ENCODE results near the gene AMH. TPM values are rescaled to one million over a fixed set of nuclear protein-coding genes. Genes with fewer than 3 reads are reported as not detected.
"Not testable (repeated sequence)": the region's sequence is repeated elsewhere in the genome, so short reads cannot be mapped to it uniquely, and the experiment has no call there.

Gene AMH
- total and polyA plus RNA-seq, 2 of the 13 experiments (the other 11 are each of a cell fraction or from before 2014, with no cell fraction given): 0.03 to 0.18 TPM

DNA sequence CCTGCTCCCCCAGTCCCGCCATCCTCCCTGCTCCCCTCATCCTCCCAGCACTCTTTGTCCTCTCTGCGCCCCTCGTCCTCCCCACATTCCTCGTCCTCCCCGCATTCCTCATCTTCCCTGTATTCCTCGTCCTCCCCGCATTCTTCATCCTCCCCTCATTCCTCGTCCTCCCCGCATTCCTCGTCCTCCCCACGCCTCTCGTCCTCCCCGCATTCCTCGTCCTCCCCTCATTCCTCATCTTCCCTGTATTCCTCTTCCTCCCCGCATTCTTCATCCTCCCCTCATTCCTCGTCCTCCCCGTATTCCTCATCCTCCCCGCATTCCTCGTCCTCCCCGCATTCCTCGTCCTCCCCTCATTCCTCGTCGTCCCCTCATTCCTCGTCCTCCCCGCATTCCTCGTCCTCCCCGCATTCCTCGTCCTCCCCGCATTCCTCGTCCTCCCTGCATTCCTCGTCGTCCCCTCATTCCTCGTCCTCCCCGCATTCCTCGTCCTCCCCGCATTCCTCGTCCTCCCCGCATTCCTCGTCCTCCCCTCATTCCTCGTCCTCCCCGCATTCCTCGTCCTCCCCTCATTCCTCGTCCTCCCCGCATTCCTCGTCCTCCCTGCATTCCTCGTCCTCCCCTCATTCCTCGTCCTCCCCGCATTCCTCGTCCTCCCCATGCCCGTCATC lies 48.4 kb upstream of the AMH start:
- H3K4me3 ChIP-seq (replicated peaks in 1 of 3; ENCODE audit: insufficient read depth in 1 of 3, low read depth in 2 of 3, low read length in 3 of 3); DNase-seq (ENCODE audit: low spot score); ATAC-seq; H3K4me2 ChIP-seq (ENCODE audit: low read depth, low read length); H3K9ac ChIP-seq (ENCODE audit: insufficient read depth, low read depth, low read length); in situ Hi-C loops (cut with HindIII; ENCODE audit: extremely low pct_ligation_motif_present, low pct_unique_long_range_greater_than_20kb); H3K27ac ChIP-seq (ENCODE audit: extremely low read length, insufficient read depth, low read length); intact Hi-C loops (cut with micrococcal nuclease; ENCODE audit: unreplicated experiment); FAIRE-seq; H3K27me3 ChIP-seq (ENCODE audit: control insufficient read depth in 1 of 2, insufficient read depth in 2 of 2, low read length in 2 of 2); CTCF ChIA-PET (ENCODE audit: low intra/inter-chr PET ratio, low total read pairs); H3K4me1 ChIP-seq (ENCODE audit: insufficient read depth, low read length); H2AFZ ChIP-seq (ENCODE audit: low read length); BruUV-seq (replicated peaks); POLR2A ChIA-PET; H3K9me3 ChIP-seq (ENCODE audit: low read length): not testable (repeated sequence)
- peak; percentile 50; the same call in 1 of the 2 replicates for TF ChIP-seq ZNF263 (CRISPR knock-in tag; IDR thresholded peaks at IDR 0.05)
- H3K79me2 ChIP-seq (ENCODE audit: insufficient read depth, low read length): peaks cover 23% of the 10 kb centered on the region
- peaks cover 19% of the 10 kb centered on the region; the same call in 1 of the 2 replicates for H4K20me1 ChIP-seq (ENCODE audit: insufficient read depth, low read length)
- WGBS (ENCODE audit: low lambda C conversion rate): 96% methylated on average over 50 of the region's 50 CpGs
- H3K36me3 ChIP-seq (replicated peaks in 1 of 2; ENCODE audit: control insufficient read depth in 1 of 2, insufficient read depth in 2 of 2, low read length in 2 of 2): peaks cover 27 to 55% of the 10 kb centered on the region in 2 experiments

DNA sequence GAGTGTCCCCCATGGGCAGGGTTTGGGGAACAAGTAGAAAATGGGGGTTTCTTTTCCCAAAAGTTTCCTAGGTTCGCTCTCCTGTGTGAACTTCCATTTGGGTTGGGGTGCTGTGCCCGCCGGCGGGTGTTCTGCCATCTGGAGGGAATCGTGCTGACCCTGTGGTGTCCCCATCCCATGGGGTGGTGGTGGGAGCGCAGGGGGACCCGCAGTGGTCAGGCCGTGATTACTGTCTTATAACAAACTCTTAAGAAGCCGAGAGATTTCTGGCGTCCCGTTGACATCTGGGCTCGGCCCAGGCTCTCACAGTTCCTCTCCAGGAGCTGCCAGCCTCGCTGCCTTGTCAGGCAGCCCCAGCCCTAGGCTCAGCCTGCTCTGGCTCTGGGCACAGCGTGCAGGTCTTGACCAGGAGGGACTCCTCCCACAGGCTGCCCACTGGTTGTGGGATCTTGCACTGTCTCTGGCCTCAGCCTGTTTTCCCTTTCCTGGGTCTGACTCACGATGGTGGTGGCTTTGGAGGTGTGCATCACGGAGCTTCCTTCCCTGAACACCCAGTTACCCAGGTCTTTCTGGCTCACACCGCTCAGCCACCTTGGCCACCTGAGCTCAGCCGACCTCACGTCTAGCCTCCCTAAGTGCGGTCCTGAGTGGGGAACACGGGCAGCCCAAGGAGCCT lies 47.5 kb upstream of the AMH start:
- Histone ChIP-seq H3K36me3 (replicated peaks in 1 of 2; ENCODE audit: control insufficient read depth in 1 of 2, insufficient read depth in 2 of 2, low read length in 2 of 2) (peaks cover 24 to 56% of the 10 kb centered on the region in 2 experiments), H3K9ac (ENCODE audit: insufficient read depth, low read depth, low read length) (no peak overlapping the region), H3K9me3 (ENCODE audit: low read length) (no peaks in the 10 kb centered on the region), H4K20me1 (ENCODE audit: insufficient read depth, low read length) (peaks cover 19% of the 10 kb centered on the region; the same call in 1 of the 2 replicates), H3K4me2 (ENCODE audit: low read depth, low read length) (no peak overlapping the region), H3K4me3 (replicated peaks in 1 of 3; ENCODE audit: insufficient read depth in 1 of 3, low read depth in 2 of 3, low read length in 3 of 3) (no peak overlapping the region), H3K4me1 (ENCODE audit: insufficient read depth, low read length) (no peaks in the 10 kb centered on the region), H2AFZ (ENCODE audit: low read length) (no peak overlapping the region), H3K27me3 (ENCODE audit: control insufficient read depth in 1 of 2, insufficient read depth in 2 of 2, low read length in 2 of 2) (no peaks in the 10 kb centered on the region), H3K79me2 (ENCODE audit: insufficient read depth, low read length) (peaks cover 23% of the 10 kb centered on the region), H3K27ac (ENCODE audit: extremely low read length, insufficient read depth, low read length) (no peak overlapping the region)
- POLR2A ChIA-PET: no interaction called here
- no peak for TF ChIP-seq ZNF432 (CRISPR knock-in tag; IDR thresholded peaks at IDR 0.05; ENCODE audit: borderline replicate concordance)
- DNase-seq (ENCODE audit: low spot score) (no peak), ATAC-seq (no peak), FAIRE-seq (no peak)
- intact Hi-C loops (cut with micrococcal nuclease; ENCODE audit: unreplicated experiment): no loop called here
- no TSS peak for BruUV-seq (replicated peaks)
- in situ Hi-C loops (cut with HindIII; ENCODE audit: extremely low pct_ligation_motif_present, low pct_unique_long_range_greater_than_20kb): no loop called here
- CTCF ChIA-PET (ENCODE audit: low intra/inter-chr PET ratio, low total read pairs): no interaction called here
- WGBS (ENCODE audit: low lambda C conversion rate): 95% methylated on average over 20 of the region's 21 CpGs

Measured in HepG2 (cell line).